Liver (tissue), 9 donors: ENCODE data around the gene WDR90. TPM values are rescaled to one million over a fixed set of nuclear protein-coding genes. Genes with fewer than 3 reads are reported as not detected.

Experiments
- DNase-seq: peaks from one replicate; pipeline ENCODE4 v3.0.0-alpha.2; 2017; ENCODE audit warnings: low spot score
- H3K27ac ChIP-seq, 2 donors: one replicate each; pipeline ENCODE4 v1.7.0; 2013; ENCODE audit warnings: inconsistent platforms in 2 of 2, low read length in 2 of 2, control low read depth in 1 of 2, low read depth in 1 of 2, mild to moderate bottlenecking in 1 of 2
- H3K27me3 ChIP-seq, 4 donors: one replicate each; pipeline versions ENCODE4 v1.6.1 to v1.7.0; 2013; ENCODE audit warnings: low read length in 3 of 4, inconsistent platforms in 1 of 4, mild to moderate bottlenecking in 1 of 4, moderate library complexity in 1 of 4; ENCODE audit not compliant: control insufficient read depth in 4 of 4, insufficient read depth in 4 of 4
- H3K36me3 ChIP-seq, 4 donors: one replicate each; pipeline versions ENCODE4 v1.6.1 to v1.7.0; 2013; ENCODE audit warnings: low read length in 3 of 4, mild to moderate bottlenecking in 3 of 4, low read depth in 1 of 4, moderate library complexity in 1 of 4; ENCODE audit not compliant: control insufficient read depth in 4 of 4, insufficient read depth in 3 of 4
- H3K4me1 ChIP-seq, 4 donors: one replicate each; pipeline versions ENCODE4 v1.6.1 to v1.7.0; 2013; ENCODE audit warnings: low read length in 3 of 4, mild to moderate bottlenecking in 3 of 4, moderate library complexity in 1 of 4; ENCODE audit not compliant: control insufficient read depth in 4 of 4, insufficient read depth in 4 of 4
- H3K4me3 ChIP-seq, 3 donors: one replicate each; pipeline versions ENCODE4 v1.6.1 to v1.7.0; 2013; ENCODE audit warnings: low read length in 3 of 3, control low read depth in 1 of 3, low read depth in 1 of 3, mild to moderate bottlenecking in 1 of 3
- H3K9ac ChIP-seq, 2 donors: one replicate each; pipeline ENCODE4 v1.7.0; 2013; ENCODE audit warnings: low read length in 2 of 2, mild to moderate bottlenecking in 2 of 2, moderate library complexity in 2 of 2, control low read depth in 1 of 2, low read depth in 1 of 2
- H3K9me3 ChIP-seq, 4 donors: one replicate each; pipeline versions ENCODE4 v1.6.1 to v1.7.0; 2013; ENCODE audit warnings: low read length in 3 of 4; ENCODE audit not compliant: control insufficient read depth in 4 of 4
- ATF3 ChIP-seq: IDR thresholded peaks from 2 replicates; pipeline ENCODE4 v1.6.1; 2016; ENCODE audit warnings: antibody characterized with exemption
- CTCF ChIP-seq: fragments of 150-350 bp; IDR thresholded peaks from 2 replicates; pipeline ENCODE4 v1.5.1; 2017; ENCODE audit warnings: improper control_type of control experiment, low read depth, low read length; ENCODE audit not compliant: missing input control
- EGR1 ChIP-seq, 2 donors: IDR thresholded peaks; 2 replicates each; pipeline ENCODE4 v1.6.1; 2016 to 2018; ENCODE audit warnings: antibody characterized with exemption in 2 of 2, low read depth in 2 of 2
- FOXA1 ChIP-seq: IDR thresholded peaks from 2 replicates; pipeline ENCODE4 v1.6.1; 2016; ENCODE audit warnings: antibody characterized with exemption
- FOXA2 ChIP-seq: IDR thresholded peaks from 2 replicates; pipeline ENCODE4 v1.6.1; 2016; ENCODE audit warnings: antibody characterized with exemption
- GABPA ChIP-seq, 2 donors: IDR thresholded peaks in 1 of 2; conservative IDR thresholded peaks in 1 of 2; 2 replicates each; pipeline ENCODE4 v1.6.1; 2016; ENCODE audit warnings: antibody characterized with exemption in 2 of 2, mild to moderate bottlenecking in 1 of 2, moderate library complexity in 1 of 2
- HNF4A ChIP-seq, 2 donors: conservative IDR thresholded peaks; 2 replicates each; pipeline ENCODE4 v1.6.1; 2016; ENCODE audit warnings: antibody characterized with exemption in 2 of 2, mild to moderate bottlenecking in 2 of 2
- HNF4G ChIP-seq: IDR thresholded peaks from 2 replicates; pipeline ENCODE4 v1.6.1; 2016; ENCODE audit warnings: antibody characterized with exemption
- JUND ChIP-seq, 2 donors: IDR thresholded peaks; 2 replicates each; pipeline ENCODE4 v1.6.1; 2016; ENCODE audit warnings: antibody characterized with exemption in 2 of 2
- MAX ChIP-seq: IDR thresholded peaks from 2 replicates; pipeline ENCODE4 v1.6.1; 2016; ENCODE audit warnings: antibody characterized with exemption
- NR2F2 ChIP-seq: IDR thresholded peaks from 2 replicates; pipeline ENCODE4 v1.6.1; 2016; ENCODE audit warnings: antibody characterized with exemption
- RAD21 ChIP-seq, 2 donors: IDR thresholded peaks; 2 replicates each; pipeline ENCODE4 v1.6.1; 2016; ENCODE audit warnings: antibody characterized with exemption in 2 of 2, mild to moderate bottlenecking in 2 of 2
- REST ChIP-seq: IDR thresholded peaks from 2 replicates; pipeline ENCODE4 v1.6.1; 2016; ENCODE audit warnings: antibody characterized with exemption, mild to moderate bottlenecking
- RXRA ChIP-seq, 2 donors: IDR thresholded peaks; 2 replicates each; pipeline ENCODE4 v1.6.1; 2017 to 2018; ENCODE audit warnings: antibody characterized with exemption in 2 of 2, mild to moderate bottlenecking in 1 of 2
- SP1 ChIP-seq: IDR thresholded peaks from 2 replicates; pipeline ENCODE4 v1.6.1; 2018; ENCODE audit warnings: antibody characterized with exemption, mild to moderate bottlenecking
- TAF1 ChIP-seq: conservative IDR thresholded peaks from 2 replicates; pipeline ENCODE4 v1.6.1; 2016; ENCODE audit warnings: antibody characterized with exemption, mild to moderate bottlenecking
- YY1 ChIP-seq: IDR thresholded peaks from 2 replicates; pipeline ENCODE4 v1.6.1; 2016; ENCODE audit warnings: antibody characterized with exemption, mild to moderate bottlenecking
- ZBTB33 ChIP-seq: IDR thresholded peaks from 2 replicates; pipeline ENCODE4 v1.6.1; 2016; ENCODE audit warnings: antibody characterized with exemption
- WGBS: extraction: QIAGEN DNeasy Blood & Tissue Kit; methylation state at CpG from one replicate; pipeline ENCODE4 v1.1.7; 2013; 5-methylcytosine and 5-hydroxymethylcytosine counted together
- polyA plus RNA-seq, 2 donors: library from polyadenylated mRNA; stranded (reverse) in 1 of 2; unstranded in 1 of 2; fragments of 200-250 nt in 1 of 2; fragments of >200 nt in 1 of 2; fragmentation: Nextera tagmentation in 1 of 2; extraction: Ambion mirVana in 1 of 2; gene quantifications; one replicate each; pipeline versions ENCODE4 v1.2.1 to v1.2.3, GENCODE V29; 2013 to 2015
- total RNA-seq, 2 donors: library from RNA; depleted of rRNA; stranded (reverse); fragments of >200 nt; gene quantifications; one replicate each; pipeline ENCODE4 v1.2.3, GENCODE V29; 2014
- donor health status: healthy.
- donor health status: healthy.
- donor health status: healthy.
- donor health status: healthy.
- donor health status: healthy.

The WDR90 gene
- total and polyA plus RNA-seq, 4 donors, result 4.7 to 13.4 (median 7.9) TPM

GRCh38 chr16:716200-716568 lies 67.0 kb downstream of the WDR90 start:
- peaks cover 0 to 2% (median 0%) of the 10 kb centered on the region in 4 donors for H3K36me3 ChIP-seq
- H3K9me3 ChIP-seq, result no peaks in the 10 kb centered on the region
- peak; percentile 69 for DNase-seq
- whole genome bisulfite sequencing, result 16% methylated on average over 12 of the region's 12 CpGs
- TF ChIP-seq ZBTB33 (no peak), YY1 (no peak), MAX (no peak), TAF1 (no peak), RAD21 (IDR thresholded peaks at IDR 0.05) (no peak), JUND (IDR thresholded peaks at IDR 0.05) (no peak), HNF4A (conservative IDR thresholded peaks at IDR 0.05) (peak; percentile 35 to 38), CTCF (no peak), FOXA1 (no peak), GABPA (IDR thresholded peaks at IDR 0.05 in 1 of 2, conservative IDR thresholded peaks at IDR 0.05 in 1 of 2) (peak in 1 of 2 donors; percentile 26), HNF4G (no peak), FOXA2 (no peak), RXRA (IDR thresholded peaks at IDR 0.05) (peak; percentile 65 to 77), NR2F2 (no peak), REST (no peak), SP1 (peak; percentile 53), EGR1 (IDR thresholded peaks at IDR 0.05; ENCODE audit: low read depth in 2 of 2) (no peak), ATF3 (no peak)
- peaks cover 22 to 39% (median 30%) of the 10 kb centered on the region in 4 donors for H3K4me1 ChIP-seq
- peak overlapping the region in 1 of 3 donors; percentile 74 for H3K4me3 ChIP-seq
- H3K9ac ChIP-seq, result no peak overlapping the region
- H3K27ac ChIP-seq, result no peak overlapping the region
- H3K27me3 ChIP-seq, result no peaks in the 10 kb centered on the region
